Measurements from ENCODE around the gene PHACTR3.

DNA sequence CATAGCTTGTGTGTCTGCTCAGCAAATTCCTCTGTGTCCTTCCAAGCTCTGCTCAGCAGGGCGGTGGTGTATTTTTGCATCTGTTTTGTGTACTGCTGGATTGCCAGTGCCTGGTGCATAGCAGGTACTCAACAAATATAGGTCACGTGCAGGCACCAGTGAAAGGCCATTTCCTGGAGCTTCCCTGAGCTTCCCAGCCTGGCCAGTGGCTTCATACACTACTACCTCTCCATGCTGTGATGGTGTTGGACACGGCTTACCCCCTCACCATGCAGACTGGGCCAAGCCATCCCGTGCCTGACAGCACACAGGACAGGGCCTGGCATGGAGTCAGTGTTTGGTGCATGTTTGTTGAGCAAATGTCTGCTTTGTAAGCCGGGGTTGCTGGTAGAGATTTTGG, 7.7 kb upstream of the PHACTR3 start:
- TF ChIP-seq CTCF (IDR thresholded peaks at IDR 0.05; ENCODE audit: low read depth, low read length, missing input control) (no peak), JUND (IDR thresholded peaks at IDR 0.05) (no peak), YY1 (IDR thresholded peaks at IDR 0.05) (no peak), EGR1 (IDR thresholded peaks at IDR 0.05; ENCODE audit: low read depth in 2 of 2) (no peak), SP1 (IDR thresholded peaks at IDR 0.05) (no peak), RXRA (IDR thresholded peaks at IDR 0.05) (no peak), GABPA (IDR thresholded peaks at IDR 0.05 in 1 of 2, conservative IDR thresholded peaks at IDR 0.05 in 1 of 2) (no peak), ATF3 (IDR thresholded peaks at IDR 0.05) (no peak), RAD21 (IDR thresholded peaks at IDR 0.05) (no peak), TAF1 (conservative IDR thresholded peaks at IDR 0.05) (no peak)
- TF ChIP-seq, protein P1, sequence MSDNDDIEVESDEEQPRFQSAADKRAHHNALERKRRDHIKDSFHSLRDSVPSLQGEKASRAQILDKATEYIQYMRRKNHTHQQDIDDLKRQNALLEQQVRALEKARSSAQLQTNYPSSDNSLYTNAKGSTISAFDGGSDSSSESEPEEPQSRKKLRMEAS (IDR thresholded peaks at IDR 0.05) = no peak
- TF ChIP-seq, protein P2, sequence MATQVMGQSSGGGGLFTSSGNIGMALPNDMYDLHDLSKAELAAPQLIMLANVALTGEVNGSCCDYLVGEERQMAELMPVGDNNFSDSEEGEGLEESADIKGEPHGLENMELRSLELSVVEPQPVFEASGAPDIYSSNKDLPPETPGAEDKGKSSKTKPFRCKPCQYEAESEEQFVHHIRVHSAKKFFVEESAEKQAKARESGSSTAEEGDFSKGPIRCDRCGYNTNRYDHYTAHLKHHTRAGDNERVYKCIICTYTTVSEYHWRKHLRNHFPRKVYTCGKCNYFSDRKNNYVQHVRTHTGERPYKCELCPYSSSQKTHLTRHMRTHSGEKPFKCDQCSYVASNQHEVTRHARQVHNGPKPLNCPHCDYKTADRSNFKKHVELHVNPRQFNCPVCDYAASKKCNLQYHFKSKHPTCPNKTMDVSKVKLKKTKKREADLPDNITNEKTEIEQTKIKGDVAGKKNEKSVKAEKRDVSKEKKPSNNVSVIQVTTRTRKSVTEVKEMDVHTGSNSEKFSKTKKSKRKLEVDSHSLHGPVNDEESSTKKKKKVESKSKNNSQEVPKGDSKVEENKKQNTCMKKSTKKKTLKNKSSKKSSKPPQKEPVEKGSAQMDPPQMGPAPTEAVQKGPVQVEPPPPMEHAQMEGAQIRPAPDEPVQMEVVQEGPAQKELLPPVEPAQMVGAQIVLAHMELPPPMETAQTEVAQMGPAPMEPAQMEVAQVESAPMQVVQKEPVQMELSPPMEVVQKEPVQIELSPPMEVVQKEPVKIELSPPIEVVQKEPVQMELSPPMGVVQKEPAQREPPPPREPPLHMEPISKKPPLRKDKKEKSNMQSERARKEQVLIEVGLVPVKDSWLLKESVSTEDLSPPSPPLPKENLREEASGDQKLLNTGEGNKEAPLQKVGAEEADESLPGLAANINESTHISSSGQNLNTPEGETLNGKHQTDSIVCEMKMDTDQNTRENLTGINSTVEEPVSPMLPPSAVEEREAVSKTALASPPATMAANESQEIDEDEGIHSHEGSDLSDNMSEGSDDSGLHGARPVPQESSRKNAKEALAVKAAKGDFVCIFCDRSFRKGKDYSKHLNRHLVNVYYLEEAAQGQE (IDR thresholded peaks at IDR 0.05) = no peak

Data from liver (tissue), 3 donors.